Measurements from ENCODE around the gene NPTX2. TPM values are rescaled to one million over a fixed set of nuclear protein-coding genes. Genes with fewer than 3 reads are reported as not detected.
A peak's percentile ranks its signal among the peaks of the same experiment; 100 is the strongest.
"Not testable (repeated sequence)": the region's sequence is repeated elsewhere in the genome, so short reads cannot be mapped to it uniquely, and the experiment has no call there.

NPTX2 gene
- total RNA-seq, result not detected

GRCh38 chr7:98617051-98617959 lies at the start of gene NPTX2:
Gene NPTX2 (plus strand): TSS chr7:98617285. CDS start chr7:98617462, 177 bp downstream.
- no peak for ATAC-seq (ENCODE audit: low read depth)
- H3K4me1 Mint-ChIP-seq, result no peaks in the 10 kb centered on the region
- DNase-seq, result peak; percentile 32
- no peak within 1 kb of the TSS for H3K4me3 Mint-ChIP-seq
- POLR2A ChIA-PET, result no interaction called here
- no peak within 1 kb of the TSS for H3K27ac Mint-ChIP-seq
- H3K27me3 Mint-ChIP-seq, result peaks cover 46% of the 10 kb centered on the region
- peaks cover 3% of the 10 kb centered on the region for H3K9me3 Mint-ChIP-seq
- no peaks in the 10 kb centered on the region for H3K36me3 Mint-ChIP-seq

GRCh38 chr7:98567991-98568390 lies 49.1 kb upstream of the NPTX2 start:
- Mint-ChIP-seq H3K4me1 (no peaks in the 10 kb centered on the region), H3K36me3 (no peaks in the 10 kb centered on the region), H3K27me3 (no peaks in the 10 kb centered on the region), H3K27ac (no peak overlapping the region), H3K9me3 (no peaks in the 10 kb centered on the region), H3K4me3 (no peak overlapping the region)
- ATAC-seq (ENCODE audit: low read depth), result no peak
- POLR2A ChIA-PET, result no interaction called here
- no peak for DNase-seq

- DNase-seq (no peak), ATAC-seq (ENCODE audit: low read depth) (no peak)
- Mint-ChIP-seq H3K27me3 (no peaks in the 10 kb centered on the region), H3K4me3 (no peak overlapping the region), H3K27ac (no peak overlapping the region), H3K36me3 (no peaks in the 10 kb centered on the region), H3K4me1 (no peaks in the 10 kb centered on the region), H3K9me3 (no peaks in the 10 kb centered on the region)
- POLR2A ChIA-PET, result no interaction called here
Observed at GRCh38 chr7:98568891-98569290, 48.2 kb upstream of the NPTX2 start.

- H3K36me3 Mint-ChIP-seq, result no peaks in the 10 kb centered on the region
- no peak overlapping the region for H3K27ac Mint-ChIP-seq
- no peak for DNase-seq
- POLR2A ChIA-PET, result no interaction called here
- H3K4me3 Mint-ChIP-seq, result no peak overlapping the region
- H3K9me3 Mint-ChIP-seq, result no peaks in the 10 kb centered on the region
- no peak for ATAC-seq (ENCODE audit: low read depth)
- no peaks in the 10 kb centered on the region for H3K27me3 Mint-ChIP-seq
- no peaks in the 10 kb centered on the region for H3K4me1 Mint-ChIP-seq
Observed at GRCh38 chr7:98569691-98570337, 47.3 kb upstream of the NPTX2 start.

- POLR2A ChIA-PET, result no interaction called here
- ATAC-seq (ENCODE audit: low read depth) (no peak), DNase-seq (no peak)
- H3K9me3 Mint-ChIP-seq, result peaks cover 7% of the 10 kb centered on the region
- H3K27me3 Mint-ChIP-seq, result peaks cover 3% of the 10 kb centered on the region
- no peaks in the 10 kb centered on the region for H3K4me1 Mint-ChIP-seq
- H3K27ac Mint-ChIP-seq, result no peak overlapping the region
- H3K4me3 Mint-ChIP-seq, result no peak overlapping the region
- no peaks in the 10 kb centered on the region for H3K36me3 Mint-ChIP-seq
Observed at GRCh38 chr7:98571006-98571405, 46.1 kb upstream of the NPTX2 start.

GRCh38 chr7:98571986-98572385 lies 45.1 kb upstream of the NPTX2 start:
- Mint-ChIP-seq H3K4me1 (no peaks in the 10 kb centered on the region), H3K9me3 (peaks cover 10% of the 10 kb centered on the region), H3K4me3 (no peak overlapping the region), H3K27ac (no peak overlapping the region), H3K36me3 (no peaks in the 10 kb centered on the region), H3K27me3 (peaks cover 3% of the 10 kb centered on the region)
- POLR2A ChIA-PET, result no interaction called here
- DNase-seq (no peak), ATAC-seq (ENCODE audit: low read depth) (no peak)

GRCh38 chr7:98572716-98573115 lies 44.4 kb upstream of the NPTX2 start:
- H3K4me1 Mint-ChIP-seq; H3K36me3 Mint-ChIP-seq; ATAC-seq (ENCODE audit: low read depth); DNase-seq; H3K9me3 Mint-ChIP-seq; POLR2A ChIA-PET; H3K27ac Mint-ChIP-seq; H3K27me3 Mint-ChIP-seq; H3K4me3 Mint-ChIP-seq: not testable (repeated sequence)

GRCh38 chr7:98573816-98574215 lies 43.3 kb upstream of the NPTX2 start:
- ATAC-seq (ENCODE audit: low read depth) (no peak), DNase-seq (no peak)
- POLR2A ChIA-PET, result no interaction called here
- no peaks in the 10 kb centered on the region for H3K36me3 Mint-ChIP-seq
- H3K9me3 Mint-ChIP-seq, result peaks cover 10% of the 10 kb centered on the region
- peaks cover 3% of the 10 kb centered on the region for H3K27me3 Mint-ChIP-seq
- H3K4me1 Mint-ChIP-seq, result no peaks in the 10 kb centered on the region
- no peak overlapping the region for H3K27ac Mint-ChIP-seq
- H3K4me3 Mint-ChIP-seq, result no peak overlapping the region

GRCh38 chr7:98575878-98576277 lies 41.2 kb upstream of the NPTX2 start:
- H3K4me3 Mint-ChIP-seq, result no peak overlapping the region
- H3K9me3 Mint-ChIP-seq, result peaks cover 10% of the 10 kb centered on the region
- no peaks in the 10 kb centered on the region for H3K36me3 Mint-ChIP-seq
- peaks cover 3% of the 10 kb centered on the region for H3K27me3 Mint-ChIP-seq
- no peak overlapping the region for H3K27ac Mint-ChIP-seq
- POLR2A ChIA-PET, result no interaction called here
- no peak for DNase-seq
- H3K4me1 Mint-ChIP-seq, result no peaks in the 10 kb centered on the region
- ATAC-seq (ENCODE audit: low read depth), result no peak

- H3K27ac Mint-ChIP-seq, result no peak overlapping the region
- POLR2A ChIA-PET, result no interaction called here
Observed at GRCh38 chr7:98584830-98585229, 32.3 kb upstream of the NPTX2 start.

GRCh38 chr7:98591926-98592325 lies 25.2 kb upstream of the NPTX2 start:
- Mint-ChIP-seq H3K4me1 (no peaks in the 10 kb centered on the region), H3K27ac (no peak overlapping the region), H3K36me3 (no peaks in the 10 kb centered on the region), H3K27me3 (no peaks in the 10 kb centered on the region), H3K4me3 (no peak overlapping the region), H3K9me3 (no peaks in the 10 kb centered on the region)
- no peak for ATAC-seq (ENCODE audit: low read depth)
- POLR2A ChIA-PET, result no interaction called here
- DNase-seq, result no peak

More at GRCh38 chr7:98584830-98585229, 32.3 kb upstream of the NPTX2 start:
- Mint-ChIP-seq H3K4me3 (no peak overlapping the region), H3K4me1 (no peaks in the 10 kb centered on the region), H3K27me3 (no peaks in the 10 kb centered on the region), H3K9me3 (no peaks in the 10 kb centered on the region), H3K36me3 (no peaks in the 10 kb centered on the region)
- DNase-seq (no peak), ATAC-seq (ENCODE audit: low read depth) (no peak)

- no peaks in the 10 kb centered on the region for H3K36me3 Mint-ChIP-seq
- no peaks in the 10 kb centered on the region for H3K27me3 Mint-ChIP-seq
- no peak for DNase-seq
- H3K27ac Mint-ChIP-seq, result no peak overlapping the region
- H3K4me3 Mint-ChIP-seq, result no peak overlapping the region
- no peaks in the 10 kb centered on the region for H3K9me3 Mint-ChIP-seq
- H3K4me1 Mint-ChIP-seq, result no peaks in the 10 kb centered on the region
- POLR2A ChIA-PET, result no interaction called here
- no peak for ATAC-seq (ENCODE audit: low read depth)
Observed at GRCh38 chr7:98594348-98594747, 22.7 kb upstream of the NPTX2 start.

GRCh38 chr7:98594787-98595186 lies 22.3 kb upstream of the NPTX2 start:
- Mint-ChIP-seq H3K4me1 (no peaks in the 10 kb centered on the region), H3K4me3 (no peak overlapping the region), H3K36me3 (no peaks in the 10 kb centered on the region), H3K9me3 (no peaks in the 10 kb centered on the region), H3K27ac (no peak overlapping the region), H3K27me3 (no peaks in the 10 kb centered on the region)
- POLR2A ChIA-PET, result no interaction called here
- DNase-seq (no peak), ATAC-seq (ENCODE audit: low read depth) (no peak)

Data from activated naive CD8-positive, alpha-beta T cell treated with anti-CD3 and anti-CD28 coated beads, Interleukin-2, amount 10 ng/mL, durations not matched to agents 7 days and 5 days (primary cell).